H1 (cell line): ENCODE measurements around the gene ASS1. TPM values are rescaled to one million over a fixed set of nuclear protein-coding genes. Genes with fewer than 3 reads are reported as not detected.

Source experiments
- CTBP2 ChIP-seq: IDR thresholded peaks from 2 replicates; pipeline ENCODE4 v1.7.0; 2011; ENCODE audit warnings: borderline replicate concordance, mild to moderate bottlenecking, moderate library complexity, mixed read lengths, low read length; ENCODE audit not compliant: insufficient read depth, insufficient read length
- TAF1 ChIP-seq: IDR thresholded peaks from 2 replicates; pipeline ENCODE4 v1.6.1; 2011; ENCODE audit warnings: mild to moderate bottlenecking, low read depth, low read length
- polyA plus RNA-seq, 7 experiments: library from polyadenylated mRNA; depleted of rRNA in 3 of 7; stranded (reverse) in 5 of 7; unstranded in 2 of 7; fragments of >200 nt in 5 of 7; fragments of 200-250 nt in 2 of 7; gene quantifications; 1 replicate in 5 of 7; 2 replicates in 1 of 7; 4 replicates in 1 of 7; pipeline versions ENCODE4 v1.2.1 to v1.2.3, GENCODE V29; 2011 to 2013; ENCODE audit warnings: missing spikeins in 2 of 7, mixed read lengths in 2 of 7
- total RNA-seq: library from RNA; stranded (reverse); fragmentation: NEBNext Ultra II Directional; extraction: Animal tissue kit (Norgen Biotek cat#: 25700); gene quantifications from 2 replicates; pipeline ENCODE4 v1.2.1, GENCODE V29; 2021

Gene ASS1
- total and polyA plus RNA-seq, 2 of the 8 experiments (the other 6 are each of a cell fraction or from before 2014, with no cell fraction given), result 108 to 296 TPM

GRCh38 chr9:130495067-130495466 lies 50.3 kb downstream of the ASS1 start (continued):
- no peak for TF ChIP-seq TAF1
- no peak for TF ChIP-seq CTBP2
